Measurements from ENCODE around the gene RAP1GDS1. TPM values are rescaled to one million over a fixed set of nuclear protein-coding genes. Genes with fewer than 3 reads are reported as not detected.

Gene RAP1GDS1
- total RNA-seq, 1 experiment from 2014 or later, result 27.9 TPM

- Mint-ChIP-seq H3K4me3 (ENCODE audit: low read depth, unreplicated experiment) (peak overlapping the region; percentile 34), H3K36me3 (ENCODE audit: insufficient read depth, unreplicated experiment) (peaks cover 4% of the 10 kb centered on the region), H3K27me3 (ENCODE audit: unreplicated experiment) (no peaks in the 10 kb centered on the region), H3K27ac (ENCODE audit: unreplicated experiment) (peak overlapping the region; percentile 71), H3K9me3 (ENCODE audit: low read depth, unreplicated experiment) (no peaks in the 10 kb centered on the region), H3K4me1 (ENCODE audit: low read depth, unreplicated experiment) (peaks cover 59% of the 10 kb centered on the region)
- no peak for DNase-seq
- intact Hi-C loops (cut with micrococcal nuclease; ENCODE audit: unreplicated experiment), result no loop called here
- CTCF ChIA-PET, result no interaction called here
- no peak for TF ChIP-seq CTCF (IDR thresholded peaks at IDR 0.05; ENCODE audit: unreplicated experiment)
- no TSS peak for BruUV-seq (replicated peaks)
These were observed 221.3 kb downstream of the RAP1GDS1 start for GRCh38 chr4:98482503-98482846.

- H3K4me3 Mint-ChIP-seq (ENCODE audit: low read depth, unreplicated experiment), result peak overlapping the region; percentile 34
- no peak for DNase-seq
- CTCF ChIA-PET, result no interaction called here
- H3K27me3 Mint-ChIP-seq (ENCODE audit: unreplicated experiment), result no peaks in the 10 kb centered on the region
- peaks cover 4% of the 10 kb centered on the region for H3K36me3 Mint-ChIP-seq (ENCODE audit: insufficient read depth, unreplicated experiment)
- BruUV-seq (replicated peaks), result no TSS peak
- intact Hi-C loops (cut with micrococcal nuclease; ENCODE audit: unreplicated experiment), result no loop called here
- no peaks in the 10 kb centered on the region for H3K9me3 Mint-ChIP-seq (ENCODE audit: low read depth, unreplicated experiment)
- peak overlapping the region; percentile 71 for H3K27ac Mint-ChIP-seq (ENCODE audit: unreplicated experiment)
- TF ChIP-seq CTCF (IDR thresholded peaks at IDR 0.05; ENCODE audit: unreplicated experiment), result no peak
- peaks cover 59% of the 10 kb centered on the region for H3K4me1 Mint-ChIP-seq (ENCODE audit: low read depth, unreplicated experiment)
These were observed 221.9 kb downstream of the RAP1GDS1 start for GRCh38 chr4:98482847-98483806.

- H3K9me3 Mint-ChIP-seq (ENCODE audit: low read depth, unreplicated experiment), result no peaks in the 10 kb centered on the region
- peaks cover 53% of the 10 kb centered on the region for H3K4me1 Mint-ChIP-seq (ENCODE audit: low read depth, unreplicated experiment)
- H3K36me3 Mint-ChIP-seq (ENCODE audit: insufficient read depth, unreplicated experiment), result peaks cover 4% of the 10 kb centered on the region
- no peak overlapping the region for H3K4me3 Mint-ChIP-seq (ENCODE audit: low read depth, unreplicated experiment)
- TF ChIP-seq CTCF (IDR thresholded peaks at IDR 0.05; ENCODE audit: unreplicated experiment), result no peak
- intact Hi-C loops (cut with micrococcal nuclease; ENCODE audit: unreplicated experiment), result no loop called here
- DNase-seq, result no peak
- CTCF ChIA-PET, result no interaction called here
- H3K27ac Mint-ChIP-seq (ENCODE audit: unreplicated experiment), result no peak overlapping the region
- no TSS peak for BruUV-seq (replicated peaks)
- H3K27me3 Mint-ChIP-seq (ENCODE audit: unreplicated experiment), result no peaks in the 10 kb centered on the region
These were observed 222.8 kb downstream of the RAP1GDS1 start for GRCh38 chr4:98484031-98484430.

GRCh38 chr4:98485816-98486345, 224.7 kb downstream of the RAP1GDS1 start:
- Mint-ChIP-seq H3K4me3 (ENCODE audit: low read depth, unreplicated experiment) (no peak overlapping the region), H3K27me3 (ENCODE audit: unreplicated experiment) (no peaks in the 10 kb centered on the region), H3K27ac (ENCODE audit: unreplicated experiment) (no peak overlapping the region), H3K4me1 (ENCODE audit: low read depth, unreplicated experiment) (peaks cover 34% of the 10 kb centered on the region), H3K36me3 (ENCODE audit: insufficient read depth, unreplicated experiment) (peaks cover 4% of the 10 kb centered on the region), H3K9me3 (ENCODE audit: low read depth, unreplicated experiment) (no peaks in the 10 kb centered on the region)
- no TSS peak for BruUV-seq (replicated peaks)
- CTCF ChIA-PET, result no interaction called here
- TF ChIP-seq CTCF (IDR thresholded peaks at IDR 0.05; ENCODE audit: unreplicated experiment), result no peak
- intact Hi-C loops (cut with micrococcal nuclease; ENCODE audit: unreplicated experiment), result no loop called here
- DNase-seq, result no peak
